Activated CD4-positive, alpha-beta T cell treated with anti-CD3 and anti-CD28 coated beads for 4 hours (primary cell): ENCODE measurements around the gene SERINC5.
"Not testable (repeated sequence)": the region's sequence is repeated elsewhere in the genome, so short reads cannot be mapped to it uniquely, and the experiment has no call there.

Experiments used
- DNase-seq, 2 donors: peaks; one replicate each; pipeline ENCODE4 v3.0.0-alpha.2; 2020

SERINC5 gene

GRCh38 chr5:80193401-80193800 is 62.4 kb downstream of the SERINC5 start:
- no peak for DNase-seq

- no peak for DNase-seq
Measured at GRCh38 chr5:80192507-80193241, 63.2 kb downstream of the SERINC5 start.

GRCh38 chr5:80191991-80192398 is 63.9 kb downstream of the SERINC5 start:
- peak in 1 of 2 donors; percentile 33 for DNase-seq

GRCh38 chr5:80191397-80191796 is 64.5 kb downstream of the SERINC5 start:
- DNase-seq = no peak

GRCh38 chr5:80190960-80191359 is 64.9 kb downstream of the SERINC5 start:
- DNase-seq = no peak

- DNase-seq = no peak
Measured at GRCh38 chr5:80189701-80190100, 66.1 kb downstream of the SERINC5 start.

- no peak for DNase-seq
Measured at GRCh38 chr5:80189201-80189600, 66.6 kb downstream of the SERINC5 start.

GRCh38 chr5:80187421-80188090 is 68.3 kb downstream of the SERINC5 start:
- DNase-seq = no peak

- DNase-seq = not testable (repeated sequence)
Measured at GRCh38 chr5:80185535-80185934, 70.3 kb downstream of the SERINC5 start.

- DNase-seq = no peak
Measured at GRCh38 chr5:80185095-80185494, 70.8 kb downstream of the SERINC5 start.

- no peak for DNase-seq
Measured at GRCh38 chr5:80184235-80185023, 71.4 kb downstream of the SERINC5 start.

GRCh38 chr5:80183728-80184234 is 72.1 kb downstream of the SERINC5 start:
- not testable (repeated sequence) for DNase-seq

GRCh38 chr5:80182809-80183580 is 72.9 kb downstream of the SERINC5 start:
- DNase-seq = no peak

- DNase-seq = peak in 1 of 2 donors; percentile 40
Measured at GRCh38 chr5:80181618-80182211, 74.1 kb downstream of the SERINC5 start.

GRCh38 chr5:80177236-80177635 is 78.6 kb downstream of the SERINC5 start:
- DNase-seq = no peak

- DNase-seq = no peak
Measured at GRCh38 chr5:80175337-80175736, 80.5 kb downstream of the SERINC5 start.

- no peak for DNase-seq
Measured at GRCh38 chr5:80174790-80175189, 81.1 kb downstream of the SERINC5 start.

GRCh38 chr5:80172067-80172695 is 83.7 kb downstream of the SERINC5 start:
- DNase-seq = no peak

- DNase-seq = no peak
Measured at GRCh38 chr5:80170117-80170535, 85.7 kb downstream of the SERINC5 start.

GRCh38 chr5:80168388-80169028 is 87.3 kb downstream of the SERINC5 start:
- DNase-seq = no peak

GRCh38 chr5:80165452-80165851 is 90.4 kb downstream of the SERINC5 start:
- no peak for DNase-seq
